MM.1S (cell line): ENCODE results near the gene WDR75.

Experiments used
- DNase-seq: peaks from one replicate; pipeline ENCODE4 v3.0.0-alpha.2; 2015
- H2AFZ ChIP-seq: fragments of 300-600 bp; sonication (generic); 2 replicates; pipeline ENCODE4 v1.6.0; 2016; ENCODE audit warnings: antibody characterized with exemption, low read length
- H3F3A ChIP-seq: fragments of 300-600 bp; sonication (generic); 2 replicates; pipeline ENCODE4 v1.6.1; 2016; ENCODE audit warnings: mild to moderate bottlenecking, antibody characterized with exemption, low read length, moderate library complexity, mixed read lengths; ENCODE audit not compliant: insufficient read depth
- H3K27ac ChIP-seq: fragments of 300-600 bp; sonication (generic); 2 replicates; pipeline ENCODE4 v1.5.1; 2016; ENCODE audit warnings: mild to moderate bottlenecking, low read length
- H3K27me3 ChIP-seq: fragments of 300-600 bp; sonication (generic); replicated peaks from 2 replicates; pipeline ENCODE4 v1.6.0; 2016; ENCODE audit warnings: low read length; ENCODE audit not compliant: insufficient read depth
- H3K36me3 ChIP-seq: fragments of 300-600 bp; sonication (generic); replicated peaks from 2 replicates; pipeline ENCODE4 v1.6.1; 2016; ENCODE audit warnings: mild to moderate bottlenecking, low read length, mixed read lengths; ENCODE audit not compliant: insufficient read depth
- H3K4me1 ChIP-seq: fragments of 300-600 bp; sonication (generic); 2 replicates; pipeline ENCODE4 v1.6.1; 2016; ENCODE audit warnings: low read length, mixed read lengths
- H3K4me2 ChIP-seq: fragments of 300-600 bp; sonication (generic); 2 replicates; pipeline ENCODE4 v1.6.0; 2016; ENCODE audit warnings: low read depth, low read length
- H3K4me3 ChIP-seq: fragments of 300-600 bp; sonication (generic); 2 replicates; pipeline ENCODE4 v1.5.1; 2016; ENCODE audit warnings: low read length, mixed read lengths
- H3K79me2 ChIP-seq: fragments of 300-600 bp; sonication (generic); 2 replicates; pipeline ENCODE4 v1.6.1; 2016; ENCODE audit warnings: mixed run types, low read length, mixed read lengths
- H3K9ac ChIP-seq: fragments of 300-600 bp; sonication (generic); 2 replicates; pipeline ENCODE4 v1.6.1; 2016; ENCODE audit warnings: low read length, mixed read lengths
- H3K9me2 ChIP-seq: fragments of 300-600 bp; sonication (generic); replicated peaks from 2 replicates; pipeline ENCODE4 v1.6.1; 2016; ENCODE audit warnings: mild to moderate bottlenecking, low read length, mixed read lengths; ENCODE audit not compliant: insufficient read depth
- H3K9me3 ChIP-seq: fragments of 300-600 bp; sonication (generic); replicated peaks from 2 replicates; pipeline ENCODE4 v1.6.1; 2016; ENCODE audit warnings: mild to moderate bottlenecking, low read length, mixed read lengths; ENCODE audit not compliant: insufficient read depth
- H4K20me1 ChIP-seq: fragments of 300-600 bp; sonication (generic); 2 replicates; pipeline ENCODE4 v1.6.1; 2016; ENCODE audit warnings: mild to moderate bottlenecking, low read length, moderate library complexity, mixed read lengths; ENCODE audit not compliant: insufficient read depth
- CTCF ChIP-seq: fragments of 300-600 bp; sonication (generic); IDR thresholded peaks from 2 replicates; pipeline ENCODE4 v1.5.1; 2016; ENCODE audit warnings: antibody characterized with exemption, low read length, mixed read lengths
- EZH2 ChIP-seq: fragments of 300-600 bp; sonication (generic); optimal IDR thresholded peaks from 2 replicates; pipeline ENCODE3; 2017; ENCODE audit warnings: low read depth, mild to moderate bottlenecking, antibody characterized with exemption, low read length, mixed read lengths
- EZH2phosphoT487 ChIP-seq: fragments of 300-600 bp; sonication (generic); IDR thresholded peaks from 2 replicates; pipeline ENCODE4 v1.6.1; 2018; ENCODE audit warnings: antibody characterized with exemption, low read length

The WDR75 gene

DNA sequence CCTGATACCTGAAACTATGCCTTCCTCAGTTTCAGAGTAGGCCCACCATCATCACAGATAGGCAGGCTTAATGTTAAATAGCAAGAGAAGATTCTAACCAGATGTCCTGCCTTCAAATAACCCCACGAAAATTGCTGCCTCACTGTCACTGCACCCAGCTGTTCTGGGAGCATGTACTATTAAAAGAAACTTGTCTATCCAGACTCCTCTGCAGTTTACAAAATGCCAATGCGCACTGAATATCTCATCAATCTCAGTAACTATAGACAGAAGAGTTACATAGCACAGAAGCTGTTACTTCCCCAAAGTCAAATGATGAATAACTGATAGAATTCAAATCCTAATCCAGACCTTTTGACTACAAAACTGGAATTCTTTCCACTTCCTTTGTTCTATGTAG, 43.9 kb downstream of the WDR75 start:
- no peaks in the 10 kb centered on the region for H3K79me2 ChIP-seq
- H4K20me1 ChIP-seq = no peaks in the 10 kb centered on the region
- no peaks in the 10 kb centered on the region for H3K36me3 ChIP-seq
- no peaks in the 10 kb centered on the region for H3K9me2 ChIP-seq
- no peaks in the 10 kb centered on the region for H3K4me1 ChIP-seq
- H2AFZ ChIP-seq = no peak overlapping the region
- TF ChIP-seq EZH2phosphoT487 (no peak), EZH2 (no peak), CTCF (no peak)
- no peak overlapping the region for H3K27ac ChIP-seq
- DNase-seq = no peak
- H3K27me3 ChIP-seq = no peaks in the 10 kb centered on the region
- no peaks in the 10 kb centered on the region for H3K9me3 ChIP-seq
- H3F3A ChIP-seq = no peaks in the 10 kb centered on the region
- no peak overlapping the region for H3K4me3 ChIP-seq
- no peak overlapping the region for H3K9ac ChIP-seq
- H3K4me2 ChIP-seq = no peak overlapping the region

DNA sequence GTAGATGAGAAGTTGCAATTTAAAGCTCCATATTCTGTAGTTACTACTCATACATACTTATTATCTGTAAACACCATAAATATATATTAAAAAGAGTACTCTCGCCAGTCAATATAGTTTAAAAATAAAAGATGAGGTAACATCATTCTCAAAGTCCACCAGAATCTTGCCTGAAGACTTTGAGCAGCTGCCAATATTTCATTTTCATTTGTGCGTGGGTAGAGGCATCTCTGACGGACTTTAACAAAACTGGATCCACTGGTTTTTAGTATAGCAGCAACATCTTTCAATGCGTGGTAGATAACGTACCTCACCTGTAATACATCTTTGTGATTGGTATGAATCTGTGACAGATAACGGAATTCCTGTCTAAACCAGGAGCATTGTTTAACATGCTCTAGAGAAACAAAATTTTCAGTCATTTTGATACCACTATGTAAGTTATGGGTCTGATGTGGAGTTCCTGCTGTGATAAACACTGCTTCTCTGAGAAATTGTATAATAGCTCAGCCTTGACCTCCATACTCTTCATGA, 45.0 kb downstream of the WDR75 start:
- Histone ChIP-seq H3K9ac (no peak overlapping the region), H3F3A (no peaks in the 10 kb centered on the region), H3K79me2 (no peaks in the 10 kb centered on the region), H2AFZ (no peak overlapping the region), H3K9me2 (no peaks in the 10 kb centered on the region), H3K27me3 (no peaks in the 10 kb centered on the region), H3K27ac (no peak overlapping the region), H3K4me3 (no peak overlapping the region), H3K36me3 (no peaks in the 10 kb centered on the region), H4K20me1 (no peaks in the 10 kb centered on the region), H3K4me2 (no peak overlapping the region), H3K4me1 (no peaks in the 10 kb centered on the region), H3K9me3 (no peaks in the 10 kb centered on the region)
- DNase-seq = no peak
- no peak for TF ChIP-seq EZH2phosphoT487
- TF ChIP-seq EZH2 = no peak
- no peak for TF ChIP-seq CTCF

DNA sequence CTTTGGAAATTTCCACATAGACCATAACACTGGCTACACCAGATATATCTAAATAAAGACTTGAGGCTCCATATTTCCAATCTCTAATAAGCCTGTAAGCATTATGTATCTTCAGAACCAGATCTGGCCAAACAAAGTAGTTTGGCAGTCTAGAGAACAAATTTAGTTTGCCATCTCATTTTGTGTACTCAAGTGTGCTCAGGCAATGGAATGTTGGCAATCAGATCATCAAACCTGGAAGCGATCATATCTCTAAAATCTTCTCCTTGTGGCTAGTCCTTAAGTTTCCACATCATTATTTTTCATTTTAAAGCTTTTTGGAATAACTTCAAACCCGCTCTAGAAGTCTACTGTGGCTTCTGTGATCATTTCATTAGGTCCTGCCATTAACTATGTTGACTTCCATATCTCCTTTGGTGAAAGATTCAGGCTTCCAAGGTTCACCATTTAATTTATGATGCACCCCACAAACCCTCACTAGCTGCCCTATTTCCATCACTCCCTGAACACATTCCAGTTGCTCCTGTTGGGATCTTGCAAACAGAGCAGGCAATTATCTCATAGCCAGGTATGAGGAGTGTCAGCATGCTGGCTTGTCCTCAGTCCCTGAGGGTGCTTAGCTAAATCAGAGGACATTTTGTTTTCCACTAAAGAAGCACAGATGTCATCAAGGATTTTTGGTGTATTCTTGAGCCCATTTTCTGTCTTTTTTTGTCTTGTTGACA, 46.2 kb downstream of the WDR75 start:
- Histone ChIP-seq H3K4me2 (no peak overlapping the region), H3K9ac (no peak overlapping the region), H3K4me3 (no peak overlapping the region), H3K36me3 (no peaks in the 10 kb centered on the region), H3K9me3 (no peaks in the 10 kb centered on the region), H3F3A (no peaks in the 10 kb centered on the region), H3K9me2 (no peaks in the 10 kb centered on the region), H4K20me1 (no peaks in the 10 kb centered on the region), H3K4me1 (no peaks in the 10 kb centered on the region), H3K27me3 (no peaks in the 10 kb centered on the region), H2AFZ (no peak overlapping the region), H3K79me2 (no peaks in the 10 kb centered on the region), H3K27ac (no peak overlapping the region)
- DNase-seq = no peak
- TF ChIP-seq EZH2phosphoT487 (no peak), EZH2 (no peak), CTCF (no peak)
